IPS-15b (cell line): ENCODE measurements around the gene FGF6.

Experiments used
- H3K27me3 ChIP-seq: one replicate; pipeline ENCODE4 v1.6.1; 2013; ENCODE audit warnings: low read length; ENCODE audit not compliant: control insufficient read depth, insufficient read depth
- H3K36me3 ChIP-seq: one replicate; pipeline ENCODE4 v1.6.1; 2013; ENCODE audit warnings: low read length; ENCODE audit not compliant: control insufficient read depth, insufficient read depth
- H3K4me1 ChIP-seq: one replicate; pipeline ENCODE4 v1.6.1; 2013; ENCODE audit warnings: mild to moderate bottlenecking, low read length; ENCODE audit not compliant: control insufficient read depth, insufficient read depth
- H3K4me3 ChIP-seq: one replicate; pipeline ENCODE4 v1.5.1; 2013; ENCODE audit warnings: low read depth, low read length
- H3K9ac ChIP-seq: one replicate; pipeline ENCODE4 v1.6.1; 2013; ENCODE audit warnings: low read depth, mild to moderate bottlenecking, low read length
- H3K9me3 ChIP-seq: one replicate; pipeline ENCODE4 v1.6.1; 2013; ENCODE audit warnings: mild to moderate bottlenecking, low read length; ENCODE audit not compliant: control insufficient read depth, insufficient read depth

The FGF6 gene

GRCh38 chr12:4443616-4444015 is 2.0 kb downstream of the FGF6 start:
- H3K9ac ChIP-seq, result no peak overlapping the region
- H3K4me3 ChIP-seq, result no peak overlapping the region
- H3K9me3 ChIP-seq, result no peaks in the 10 kb centered on the region
- H3K27me3 ChIP-seq, result no peaks in the 10 kb centered on the region
- peaks cover 34% of the 10 kb centered on the region for H3K4me1 ChIP-seq
- H3K36me3 ChIP-seq, result no peaks in the 10 kb centered on the region

DNA sequence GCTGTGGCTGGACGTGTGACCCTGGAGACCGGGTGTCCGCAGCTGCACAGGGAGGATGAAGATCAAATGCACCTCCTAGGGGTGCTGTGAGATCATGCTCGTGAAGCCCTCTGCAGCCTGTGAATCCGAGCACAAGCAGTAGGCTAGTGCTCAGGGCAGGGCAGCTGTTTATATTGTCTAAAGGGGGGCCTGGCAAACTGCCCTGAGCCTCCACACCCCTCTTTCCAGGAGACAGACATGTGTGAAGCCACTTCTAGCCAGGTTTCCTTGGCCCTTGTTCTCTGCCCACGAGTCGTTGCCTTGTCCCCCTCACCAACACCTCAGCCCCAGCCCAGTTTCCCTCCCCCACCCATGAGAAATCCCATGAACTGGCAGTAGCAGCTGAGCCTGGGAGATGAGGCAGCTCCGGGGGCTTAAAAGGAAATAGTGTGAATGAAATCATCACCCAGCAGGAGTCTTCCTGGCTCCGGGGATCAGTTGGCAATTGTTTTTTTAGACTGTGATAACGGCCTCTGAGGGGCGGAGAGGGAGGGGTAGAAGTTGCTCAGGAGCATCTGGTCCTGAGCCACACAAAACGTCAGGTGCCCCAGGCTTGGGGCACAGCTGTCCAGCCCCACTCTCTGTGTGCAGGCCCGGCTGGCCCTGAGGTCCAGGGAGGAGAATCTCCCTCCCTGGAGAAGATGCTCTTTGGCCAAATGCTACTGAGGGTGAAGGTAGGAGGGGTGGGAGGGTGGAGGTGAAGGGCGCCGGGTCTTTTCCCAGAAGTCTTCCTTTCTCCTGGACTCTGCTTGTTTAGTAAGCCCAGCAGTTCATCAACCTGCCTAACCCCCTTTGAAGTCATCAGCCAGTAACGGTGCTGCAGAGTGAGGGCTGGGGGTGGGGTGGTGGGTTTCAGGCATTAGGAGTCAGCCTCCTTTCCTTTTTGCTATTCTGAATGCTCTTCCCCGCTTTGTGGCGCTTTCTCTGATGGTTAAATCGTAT is 4.0 kb downstream of the FGF6 start:
- Histone ChIP-seq H3K4me1 (peaks cover 36% of the 10 kb centered on the region), H3K27me3 (no peaks in the 10 kb centered on the region), H3K36me3 (no peaks in the 10 kb centered on the region), H3K9me3 (no peaks in the 10 kb centered on the region), H3K9ac (no peak overlapping the region), H3K4me3 (peak overlapping the region; percentile 26)

DNA sequence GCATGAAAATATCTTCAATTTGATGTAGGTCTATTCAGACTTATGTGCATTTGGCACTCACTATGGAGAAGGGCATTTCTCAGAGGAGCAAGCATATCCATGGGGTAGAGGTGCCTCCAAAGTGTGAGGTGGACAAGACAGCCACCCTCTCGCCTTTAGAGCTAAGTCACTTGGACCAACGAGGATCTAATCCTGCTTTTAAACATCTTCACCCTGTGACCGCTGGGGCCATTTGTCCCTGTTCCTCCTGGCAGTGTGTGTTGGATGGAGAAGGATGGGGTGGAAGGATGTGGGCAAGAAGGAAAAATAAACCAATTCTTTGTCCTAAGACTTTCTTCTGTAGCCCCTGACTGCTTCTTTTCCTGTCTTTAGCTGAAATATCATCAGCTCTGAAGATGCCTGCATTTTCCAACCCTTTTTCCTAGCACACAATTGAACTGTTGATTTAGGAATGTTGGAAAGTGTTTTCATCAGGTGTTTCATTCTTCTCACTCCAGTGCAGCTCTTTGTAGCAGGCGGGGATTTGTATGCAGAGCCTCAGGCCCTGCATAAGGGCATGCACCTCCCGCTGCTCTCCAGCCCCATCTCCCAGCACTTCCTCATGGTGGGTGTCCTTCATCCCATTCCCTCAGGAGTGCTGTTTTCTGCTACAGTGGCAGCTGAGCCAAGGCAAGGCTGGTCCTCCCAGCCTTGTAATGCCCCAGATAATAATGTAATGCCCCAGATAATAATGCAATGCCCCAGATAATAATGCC is 5.3 kb downstream of the FGF6 start:
- no peaks in the 10 kb centered on the region for H3K36me3 ChIP-seq
- no peaks in the 10 kb centered on the region for H3K27me3 ChIP-seq
- H3K9me3 ChIP-seq, result no peaks in the 10 kb centered on the region
- H3K4me1 ChIP-seq, result peaks cover 35% of the 10 kb centered on the region
- no peak overlapping the region for H3K9ac ChIP-seq
- H3K4me3 ChIP-seq, result peak overlapping the region; percentile 13

DNA sequence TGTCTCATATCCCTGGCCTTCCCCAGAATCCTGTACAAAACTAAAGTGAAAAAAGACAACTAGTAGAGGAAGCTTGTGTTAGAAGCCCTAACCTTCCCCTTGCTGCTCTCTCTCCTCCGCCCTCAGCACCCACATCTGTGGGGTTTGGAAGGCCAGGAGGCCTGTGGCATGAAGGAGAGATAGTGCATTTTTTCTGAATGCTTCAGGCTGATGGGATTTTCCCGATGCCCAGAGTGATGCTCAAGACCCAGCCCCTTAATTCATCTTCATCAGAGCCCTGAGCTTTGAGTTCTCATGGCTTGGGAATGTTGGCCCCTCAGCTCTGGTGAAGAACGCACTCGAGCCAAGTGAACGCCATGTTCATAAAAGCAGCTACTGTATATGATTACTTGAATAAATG is 5.9 kb downstream of the FGF6 start:
- no peaks in the 10 kb centered on the region for H3K27me3 ChIP-seq
- H3K36me3 ChIP-seq, result no peaks in the 10 kb centered on the region
- H3K4me3 ChIP-seq, result no peak overlapping the region
- H3K9me3 ChIP-seq, result no peaks in the 10 kb centered on the region
- no peak overlapping the region for H3K9ac ChIP-seq
- H3K4me1 ChIP-seq, result peaks cover 35% of the 10 kb centered on the region

GRCh38 chr12:4438834-4439596 is 6.6 kb downstream of the FGF6 start:
- Histone ChIP-seq H3K9me3 (no peaks in the 10 kb centered on the region), H3K36me3 (no peaks in the 10 kb centered on the region), H3K9ac (no peak overlapping the region), H3K27me3 (no peaks in the 10 kb centered on the region), H3K4me1 (peaks cover 35% of the 10 kb centered on the region), H3K4me3 (no peak overlapping the region)

DNA sequence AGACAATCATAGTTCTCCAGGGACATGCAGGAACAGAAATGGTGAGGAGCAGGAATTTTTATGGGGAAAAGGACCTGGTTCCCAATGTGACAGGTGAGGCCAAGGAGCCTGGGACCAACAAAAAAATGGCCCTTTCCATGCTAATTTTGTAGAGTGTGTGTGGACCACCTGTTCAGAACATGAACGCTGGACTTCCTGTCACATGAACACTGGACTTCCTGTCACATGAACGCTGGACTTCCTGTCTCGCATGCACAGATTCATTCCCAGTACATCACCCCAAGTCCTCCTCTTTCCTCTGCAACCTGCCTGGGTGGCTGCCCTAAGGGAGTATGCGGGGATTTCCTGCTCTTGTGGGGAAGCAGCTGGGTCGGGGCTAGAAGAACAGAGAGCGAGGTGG is 10.1 kb downstream of the FGF6 start:
- Histone ChIP-seq H3K4me3 (no peak overlapping the region), H3K4me1 (peaks cover 16% of the 10 kb centered on the region), H3K9ac (no peak overlapping the region), H3K9me3 (no peaks in the 10 kb centered on the region), H3K27me3 (no peaks in the 10 kb centered on the region), H3K36me3 (no peaks in the 10 kb centered on the region)

- Histone ChIP-seq H3K9me3 (no peaks in the 10 kb centered on the region), H3K27me3 (no peaks in the 10 kb centered on the region), H3K36me3 (no peaks in the 10 kb centered on the region), H3K9ac (no peak overlapping the region), H3K4me3 (no peak overlapping the region), H3K4me1 (peaks cover 10% of the 10 kb centered on the region)
Observed at GRCh38 chr12:4434706-4435425, 10.7 kb downstream of the FGF6 start.

GRCh38 chr12:4434301-4434700 is 11.3 kb downstream of the FGF6 start:
- no peak overlapping the region for H3K4me3 ChIP-seq
- peaks cover 4% of the 10 kb centered on the region for H3K4me1 ChIP-seq

GRCh38 chr12:4433745-4434058 is 11.9 kb downstream of the FGF6 start:
- peaks cover 3% of the 10 kb centered on the region for H3K4me1 ChIP-seq
- H3K27me3 ChIP-seq, result no peaks in the 10 kb centered on the region
- H3K4me3 ChIP-seq, result no peak overlapping the region
- H3K9me3 ChIP-seq, result no peaks in the 10 kb centered on the region
- H3K36me3 ChIP-seq, result no peaks in the 10 kb centered on the region
- no peak overlapping the region for H3K9ac ChIP-seq

More at GRCh38 chr12:4434301-4434700, 11.3 kb downstream of the FGF6 start:
- Histone ChIP-seq H3K27me3 (no peaks in the 10 kb centered on the region), H3K9me3 (no peaks in the 10 kb centered on the region), H3K9ac (no peak overlapping the region), H3K36me3 (no peaks in the 10 kb centered on the region)

- no peaks in the 10 kb centered on the region for H3K36me3 ChIP-seq
- H3K9me3 ChIP-seq, result no peaks in the 10 kb centered on the region
- H3K9ac ChIP-seq, result no peak overlapping the region
- H3K27me3 ChIP-seq, result no peaks in the 10 kb centered on the region
- no peak overlapping the region for H3K4me3 ChIP-seq
- peaks cover 3% of the 10 kb centered on the region for H3K4me1 ChIP-seq
Observed at GRCh38 chr12:4432878-4433744, 12.5 kb downstream of the FGF6 start.
